MCF 10A (cell line): ENCODE results near the gene RBPJ. TPM values are rescaled to one million over a fixed set of nuclear protein-coding genes. Genes with fewer than 3 reads are reported as not detected.

Source experiments
- BruUV-seq: library from RNA; stranded (reverse); fragments of 400-500 nt; replicated peaks from 2 replicates; lab custom pipeline; 2021; lab: Mats Ljungman, UMichigan
- CTCF ChIA-PET: fragments of 300-600 bp; sonication (Branson Sonifier 250); formaldehyde crosslinking; extraction: SDS; loops from one replicate; lab custom pipeline; 2021; ENCODE audit warnings: antibody characterized with exemption, inconsistent platforms; lab: Yijun Ruan, JAX
- POLR2A ChIA-PET: fragments of 300-600, 350-650 bp; sonication (Branson Sonifier 250); formaldehyde crosslinking; extraction: SDS; loops from one replicate; lab custom pipeline; 2020; ENCODE audit warnings: antibody characterized with exemption, inconsistent platforms; lab: Yijun Ruan, JAX
- DNase-seq: peaks from one replicate; pipeline ENCODE4 v3.0.0-alpha.2; 2018; ENCODE audit not compliant: unreplicated experiment
- H3K27ac Mint-ChIP-seq: one replicate; pipeline ENCODE4 v1.8.0; 2022; ENCODE audit warnings: mild to moderate bottlenecking, low read depth, mixed read lengths; ENCODE audit not compliant: unreplicated experiment
- H3K27me3 Mint-ChIP-seq: one replicate; pipeline ENCODE4 v1.8.0; 2022; ENCODE audit warnings: mixed read lengths; ENCODE audit not compliant: insufficient read depth, unreplicated experiment
- H3K36me3 Mint-ChIP-seq: one replicate; pipeline ENCODE4 v1.8.0; 2022; ENCODE audit warnings: mild to moderate bottlenecking, moderate library complexity, mixed read lengths; ENCODE audit not compliant: insufficient read depth, unreplicated experiment
- H3K4me1 Mint-ChIP-seq: one replicate; pipeline ENCODE4 v1.8.0; 2022; ENCODE audit warnings: mixed read lengths; ENCODE audit not compliant: insufficient read depth, unreplicated experiment
- H3K4me3 Mint-ChIP-seq: one replicate; pipeline ENCODE4 v1.8.0; 2022; ENCODE audit warnings: mild to moderate bottlenecking, moderate library complexity, mixed read lengths; ENCODE audit not compliant: unreplicated experiment
- H3K9me3 Mint-ChIP-seq: one replicate; pipeline ENCODE4 v1.8.0; 2022; ENCODE audit warnings: mixed read lengths; ENCODE audit not compliant: unreplicated experiment
- CTCF ChIP-seq: fragments of 200-600 bp; IDR thresholded peaks from one replicate; pipeline ENCODE4 v1.8.0; 2022; ENCODE audit warnings: antibody characterized with exemption, mild to moderate bottlenecking; ENCODE audit not compliant: unreplicated experiment
- intact Hi-C: fragments of 100-400 bp; cut with micrococcal nuclease; formaldehyde crosslinking; loops from 2 replicates; pipeline ENCODE4 v1.14.1; 2022
- total RNA-seq: library from RNA; stranded (reverse); gene quantifications from 2 replicates; pipeline ENCODE4 v1.2.3, GENCODE V29; 2022

RBPJ gene
- total RNA-seq, 1 experiment from 2014 or later, result 74.4 TPM

- no peak overlapping the region for H3K27ac Mint-ChIP-seq
- no peak overlapping the region for H3K4me3 Mint-ChIP-seq
- no peaks in the 10 kb centered on the region for H3K27me3 Mint-ChIP-seq
- ChIA-PET POLR2A (no interaction called here), CTCF (interaction anchor here (0.5 to 0.6 kb wide), 2 partner anchors 28 to 405 kb away, joined by 3 to 5 read pairs; no protein-coding TSS in a partner anchor)
- intact Hi-C loops, result no loop called here
- no peak for TF ChIP-seq CTCF
- H3K4me1 Mint-ChIP-seq, result peaks cover 5% of the 10 kb centered on the region
- peaks cover 63% of the 10 kb centered on the region for H3K36me3 Mint-ChIP-seq
- DNase-seq, result no peak
- H3K9me3 Mint-ChIP-seq, result no peaks in the 10 kb centered on the region
- BruUV-seq, result no TSS peak
Observed at GRCh38 chr4:26424153-26424552, 103.3 kb downstream of the RBPJ start.

DNA sequence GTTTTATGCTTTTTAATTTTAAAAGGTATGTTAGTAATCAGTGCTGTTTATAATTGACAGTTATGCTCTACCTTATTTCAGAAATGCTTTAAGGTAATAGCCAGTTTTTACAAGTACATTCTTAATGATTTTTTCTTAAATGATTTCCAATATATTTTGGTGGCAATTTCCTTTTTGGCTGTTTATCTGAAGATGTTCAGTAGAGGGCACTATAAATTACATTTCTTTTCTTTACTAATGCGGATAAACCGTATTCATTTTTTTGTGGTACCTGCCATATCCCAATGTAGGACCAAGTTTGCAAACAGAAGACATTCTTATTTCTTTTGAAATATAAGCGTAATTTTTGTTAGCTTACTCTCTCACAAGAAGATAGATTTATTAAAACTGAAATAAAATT is 104.0 kb downstream of the RBPJ start:
- Mint-ChIP-seq H3K4me1 (peaks cover 5% of the 10 kb centered on the region), H3K9me3 (no peaks in the 10 kb centered on the region), H3K36me3 (peaks cover 68% of the 10 kb centered on the region), H3K27me3 (no peaks in the 10 kb centered on the region), H3K4me3 (no peak overlapping the region), H3K27ac (no peak overlapping the region)
- peak; percentile 18 for TF ChIP-seq CTCF
- no TSS peak for BruUV-seq
- ChIA-PET CTCF (interaction anchor here (0.8 to 1.3 kb wide), 4 partner anchors 285 to 341 kb away, joined by 3 to 7 read pairs (median 4); no protein-coding TSS in a partner anchor), POLR2A (no interaction called here)
- DNase-seq, result no peak
- intact Hi-C loops, result no loop called here

DNA sequence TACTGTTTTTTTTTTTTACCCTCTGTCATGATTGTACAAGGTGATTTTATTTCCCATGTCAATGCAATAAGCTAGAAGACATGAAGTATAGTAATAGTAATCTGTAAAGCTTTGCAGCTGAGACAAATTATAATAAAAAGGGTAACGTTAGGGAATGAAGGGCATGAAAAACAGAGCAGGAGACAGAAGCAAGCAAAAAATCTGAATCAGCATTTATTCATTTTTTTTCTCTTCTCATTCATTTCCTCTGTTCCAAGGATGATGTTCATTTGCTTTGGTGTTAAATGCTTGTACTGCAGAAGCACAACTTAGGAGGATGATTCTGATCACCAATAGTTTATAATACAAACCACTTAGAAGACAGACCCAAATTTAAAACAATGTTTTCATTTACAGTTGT is 105.1 kb downstream of the RBPJ start:
- Mint-ChIP-seq H3K9me3 (no peaks in the 10 kb centered on the region), H3K4me1 (peaks cover 5% of the 10 kb centered on the region), H3K27ac (no peak overlapping the region), H3K36me3 (peaks cover 74% of the 10 kb centered on the region), H3K4me3 (no peak overlapping the region), H3K27me3 (no peaks in the 10 kb centered on the region)
- no peak for TF ChIP-seq CTCF
- DNase-seq, result no peak
- intact Hi-C loops, result no loop called here
- ChIA-PET CTCF (interaction anchor here (0.6 to 1.3 kb wide), 3 partner anchors 16 to 363 kb away, joined by 4 to 7 read pairs (median 4); no protein-coding TSS in a partner anchor), POLR2A (no interaction called here)
- BruUV-seq, result no TSS peak

DNA sequence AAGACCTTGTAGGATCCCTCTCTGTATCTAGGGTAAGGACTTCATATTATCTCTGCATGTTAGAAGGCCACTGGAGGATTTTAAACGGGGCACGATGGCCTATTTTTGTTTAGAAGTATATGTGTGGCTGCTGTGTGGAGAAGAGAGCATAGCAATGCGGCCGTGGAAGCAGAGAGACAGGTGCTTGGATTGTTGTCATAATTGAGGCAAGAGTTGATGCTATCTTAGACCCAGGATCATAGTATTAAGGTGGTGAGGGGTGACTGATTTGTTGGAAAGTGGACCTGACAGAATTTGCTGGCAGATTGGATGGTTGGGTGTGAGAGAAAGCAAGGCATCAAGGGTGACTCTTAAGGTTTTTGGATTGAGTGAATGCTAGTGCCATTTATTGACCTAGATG is 106.1 kb downstream of the RBPJ start:
- no peak for TF ChIP-seq CTCF
- no peaks in the 10 kb centered on the region for H3K27me3 Mint-ChIP-seq
- ChIA-PET POLR2A (interaction anchor here (0.7 kb wide), 1 partner anchor 32 kb away, joined by 3 read pairs; no protein-coding TSS in a partner anchor), CTCF (interaction anchor here (0.6 to 1.3 kb wide), 3 partner anchors 10 to 32 kb away, joined by 3 read pairs; no protein-coding TSS in a partner anchor)
- no peak overlapping the region for H3K27ac Mint-ChIP-seq
- no peak for DNase-seq
- H3K36me3 Mint-ChIP-seq, result peaks cover 76% of the 10 kb centered on the region
- H3K4me1 Mint-ChIP-seq, result peaks cover 5% of the 10 kb centered on the region
- BruUV-seq, result no TSS peak
- H3K4me3 Mint-ChIP-seq, result no peak overlapping the region
- intact Hi-C loops, result no loop called here
- H3K9me3 Mint-ChIP-seq, result no peaks in the 10 kb centered on the region
